Cardiac fibroblast (primary cell): ENCODE measurements around the gene TNRC18.
"Not testable (repeated sequence)": the region's sequence is repeated elsewhere in the genome, so short reads cannot be mapped to it uniquely, and the experiment has no call there.

Experiments
- DNase-seq, 2 donors: peaks; one replicate each; pipeline versions ENCODE4 v3.0.0 to v3.0.0-alpha.2; 2010; ENCODE audit warnings: low read depth in 2 of 2
- H3K4me3 ChIP-seq, 2 donors: replicated peaks in 1 of 2; 1 replicate in 1 of 2; 2 replicates in 1 of 2; pipeline ENCODE4 v1.5.1; 2011; ENCODE audit warnings: low read depth in 2 of 2, low read length in 2 of 2, mild to moderate bottlenecking in 2 of 2, moderate library complexity in 1 of 2
- TF ChIP-seq, protein P1 (sequence below): IDR thresholded peaks from one replicate; pipeline ENCODE4 v1.5.1; 2011; ENCODE audit warnings: low read depth, mild to moderate bottlenecking, low read length, inconsistent platforms

The TNRC18 gene

DNA sequence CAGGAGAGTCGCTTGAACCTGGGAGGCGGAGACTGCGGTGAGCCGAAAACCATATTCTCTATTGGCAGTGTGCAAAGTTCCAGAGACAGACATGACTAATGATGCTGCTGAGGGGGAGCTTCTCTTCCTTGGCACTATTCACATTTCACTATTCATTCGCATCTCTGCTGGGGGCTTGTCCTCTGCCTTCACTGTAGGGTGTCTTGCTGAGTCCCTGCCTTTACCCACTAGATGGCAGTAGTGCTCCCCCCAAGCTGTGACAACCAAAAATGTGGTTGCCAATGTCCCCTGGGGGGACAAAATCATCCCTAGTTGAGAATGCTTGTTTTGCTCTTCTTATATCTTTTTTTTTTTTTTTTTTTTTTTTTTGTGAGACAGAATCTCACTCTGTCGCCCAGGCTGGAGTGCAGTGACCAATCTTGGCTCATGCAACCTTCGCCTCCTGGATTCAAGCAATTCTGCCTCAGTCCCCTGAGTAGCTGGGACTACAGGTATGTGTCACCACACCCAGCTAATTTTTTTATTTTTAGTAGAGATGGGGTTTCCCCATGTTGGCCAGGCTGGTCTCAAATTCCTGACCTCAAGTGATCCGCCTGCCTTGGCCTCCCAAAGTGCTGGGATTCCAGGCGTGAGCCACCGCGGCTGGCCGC, 57.5 kb downstream of the TNRC18 start:
- DNase-seq, result peak; percentile 82 to 87
- H3K4me3 ChIP-seq, result not testable (repeated sequence)
- TF ChIP-seq, protein P1, sequence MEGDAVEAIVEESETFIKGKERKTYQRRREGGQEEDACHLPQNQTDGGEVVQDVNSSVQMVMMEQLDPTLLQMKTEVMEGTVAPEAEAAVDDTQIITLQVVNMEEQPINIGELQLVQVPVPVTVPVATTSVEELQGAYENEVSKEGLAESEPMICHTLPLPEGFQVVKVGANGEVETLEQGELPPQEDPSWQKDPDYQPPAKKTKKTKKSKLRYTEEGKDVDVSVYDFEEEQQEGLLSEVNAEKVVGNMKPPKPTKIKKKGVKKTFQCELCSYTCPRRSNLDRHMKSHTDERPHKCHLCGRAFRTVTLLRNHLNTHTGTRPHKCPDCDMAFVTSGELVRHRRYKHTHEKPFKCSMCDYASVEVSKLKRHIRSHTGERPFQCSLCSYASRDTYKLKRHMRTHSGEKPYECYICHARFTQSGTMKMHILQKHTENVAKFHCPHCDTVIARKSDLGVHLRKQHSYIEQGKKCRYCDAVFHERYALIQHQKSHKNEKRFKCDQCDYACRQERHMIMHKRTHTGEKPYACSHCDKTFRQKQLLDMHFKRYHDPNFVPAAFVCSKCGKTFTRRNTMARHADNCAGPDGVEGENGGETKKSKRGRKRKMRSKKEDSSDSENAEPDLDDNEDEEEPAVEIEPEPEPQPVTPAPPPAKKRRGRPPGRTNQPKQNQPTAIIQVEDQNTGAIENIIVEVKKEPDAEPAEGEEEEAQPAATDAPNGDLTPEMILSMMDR, result peak; percentile 87

DNA sequence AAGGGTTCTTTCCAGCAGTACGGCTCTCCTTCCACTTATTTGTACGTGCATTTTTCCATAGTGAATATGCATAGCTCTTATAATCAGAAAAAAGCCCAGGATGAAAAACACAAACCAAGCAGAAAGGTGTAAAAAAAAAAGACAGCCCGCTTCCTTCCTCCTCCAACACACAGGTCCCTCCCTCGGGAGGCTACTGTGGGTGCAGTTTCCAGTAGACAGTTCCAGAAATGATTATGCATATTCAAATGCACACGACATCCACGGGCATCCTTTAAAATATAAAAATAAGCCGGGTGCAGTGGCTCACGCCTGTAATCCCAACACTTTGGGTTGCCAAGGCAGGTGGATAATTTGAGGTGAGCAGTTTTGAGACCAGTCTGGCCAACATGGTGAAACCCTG, 59.9 kb downstream of the TNRC18 start:
- H3K4me3 ChIP-seq, result no peak overlapping the region
- TF ChIP-seq, protein P1, result no peak

DNA sequence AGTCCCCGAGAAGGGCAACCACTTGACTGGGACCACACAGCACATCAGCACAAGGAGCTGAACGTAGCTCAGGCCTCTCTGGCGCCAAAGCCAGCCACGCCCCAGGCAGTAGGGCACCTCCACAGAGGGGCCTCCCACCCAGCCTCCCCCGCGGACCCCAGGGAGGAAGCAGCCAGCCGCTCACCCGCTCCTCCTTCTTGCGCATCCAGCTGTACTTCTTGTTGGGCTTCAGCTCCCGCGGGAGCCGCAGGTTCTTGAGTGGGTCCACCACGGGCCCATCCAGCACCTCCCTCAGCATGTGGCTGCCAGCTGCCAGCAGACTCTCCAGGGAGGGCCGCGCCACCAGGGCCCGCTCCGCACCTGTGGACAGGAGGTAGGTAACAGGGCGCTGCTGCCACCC, 61.2 kb downstream of the TNRC18 start:
- H3K4me3 ChIP-seq, result no peak overlapping the region
- TF ChIP-seq, protein P1, result no peak
- DNase-seq, result no peak

More for the DNA sequence above, 59.9 kb downstream of the TNRC18 start:
- no peak for DNase-seq

DNA sequence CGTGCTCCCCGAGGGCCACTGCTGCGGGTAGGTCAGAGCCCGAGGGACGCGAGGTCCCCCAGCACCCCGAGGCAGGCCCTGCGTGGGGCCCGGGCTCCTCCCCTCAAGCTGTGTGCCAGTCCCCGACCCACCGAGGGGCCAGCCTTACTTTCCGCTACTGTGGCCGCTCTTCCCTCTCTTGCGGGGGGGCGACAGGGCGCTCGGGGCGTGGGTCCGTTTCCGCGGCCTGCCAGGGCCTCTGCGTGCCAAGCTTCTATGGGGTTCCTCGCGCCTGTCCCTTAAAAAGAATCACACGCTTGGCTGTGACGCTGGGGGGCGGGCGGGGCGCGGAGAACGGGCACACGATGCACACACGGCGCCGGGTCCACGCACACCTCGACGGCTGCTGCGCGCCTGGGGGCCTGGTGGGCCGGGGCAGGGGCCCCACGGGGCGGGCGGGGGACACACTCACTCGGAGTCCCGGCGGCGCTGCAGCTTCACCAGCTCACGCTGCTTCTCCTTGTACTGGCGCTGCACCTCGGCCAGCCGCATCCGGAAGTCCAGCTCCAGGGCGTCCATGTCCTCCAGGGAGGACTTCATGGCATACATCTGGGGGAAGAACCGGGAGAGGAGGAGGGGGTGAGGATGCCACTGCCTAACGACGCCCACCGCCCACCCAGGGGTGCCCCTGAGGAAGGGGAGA, 62.0 kb downstream of the TNRC18 start:
- H3K4me3 ChIP-seq, result no peak overlapping the region
- TF ChIP-seq, protein P1, result no peak
- no peak for DNase-seq

DNA sequence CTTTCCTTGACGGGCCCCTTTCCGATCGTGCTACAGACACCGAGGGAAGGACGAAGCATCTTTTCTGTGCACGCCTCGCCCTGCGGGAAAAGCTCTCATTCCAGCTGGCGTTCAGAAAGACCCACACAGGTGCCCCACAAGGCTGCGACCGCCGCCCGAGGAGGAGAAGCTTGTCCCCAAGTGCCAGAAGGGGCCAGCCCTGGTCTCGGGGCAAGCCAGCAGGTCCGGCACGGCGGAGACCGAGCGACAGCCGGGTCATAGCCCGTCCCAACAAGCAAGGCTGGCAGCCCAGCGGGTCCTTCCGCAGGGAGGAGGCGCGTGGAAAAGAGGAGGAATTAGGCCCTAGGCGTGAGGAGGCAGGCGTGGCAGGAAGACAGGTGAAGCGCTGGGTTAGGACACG, 62.7 kb downstream of the TNRC18 start:
- TF ChIP-seq, protein P1, result no peak
- DNase-seq, result no peak
- H3K4me3 ChIP-seq, result no peak overlapping the region

DNA sequence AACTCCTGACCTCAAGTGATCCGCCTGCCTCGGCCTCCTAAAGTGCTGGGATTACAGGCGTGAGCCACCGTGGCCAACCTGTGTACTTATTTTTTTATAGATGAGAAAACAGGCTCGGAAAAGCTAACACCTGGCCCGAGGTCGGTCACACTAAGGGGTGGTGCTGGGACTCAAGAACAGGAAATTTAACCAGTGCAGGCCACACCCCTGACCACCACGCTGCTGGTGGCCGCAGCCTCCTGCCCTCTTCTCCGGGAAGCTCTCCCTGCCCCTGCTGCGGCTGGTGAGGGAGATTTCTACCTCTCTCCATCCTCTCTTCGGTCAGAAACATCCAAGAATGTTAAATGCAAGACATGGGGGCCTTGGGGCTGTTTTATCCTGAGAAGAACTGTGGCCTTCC, 63.2 kb downstream of the TNRC18 start:
- no peak overlapping the region for H3K4me3 ChIP-seq
- no peak for DNase-seq
- TF ChIP-seq, protein P1, result no peak

DNA sequence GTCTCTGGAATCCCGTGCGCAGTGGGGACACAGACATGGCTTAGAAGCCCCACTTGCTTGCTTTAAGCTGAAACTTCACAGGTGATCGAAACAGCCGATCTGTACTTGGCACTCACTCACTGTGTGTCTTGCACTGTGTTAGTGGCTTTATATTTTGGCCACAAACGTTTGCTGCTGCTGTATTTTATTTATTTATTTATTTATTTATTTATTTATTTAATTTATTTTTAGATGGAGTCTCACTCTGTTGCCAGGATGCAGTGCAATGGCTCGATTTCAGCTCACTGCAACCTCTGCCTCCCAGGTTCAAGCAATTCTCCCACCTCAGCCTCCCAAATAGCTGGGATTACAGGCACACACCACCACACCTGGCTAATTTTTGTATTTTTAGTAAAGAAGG, 63.6 kb downstream of the TNRC18 start:
- not testable (repeated sequence) for H3K4me3 ChIP-seq, DNase-seq
